H1 (cell line): ENCODE data around the gene TMED3. TPM values are rescaled to one million over a fixed set of nuclear protein-coding genes. Genes with fewer than 3 reads are reported as not detected.

Source experiments
- CTCF ChIA-PET: fragments of 300-600 bp; sonication (Branson Sonifier 250); formaldehyde crosslinking; loops from one replicate; lab custom pipeline; 2021; ENCODE audit not compliant: partially characterized antibody; lab: Charles Lee
- POLR2A ChIA-PET: fragments of 300-600 bp; sonication (Branson Sonifier 250); formaldehyde crosslinking; loops from one replicate; lab custom pipeline; 2021; ENCODE audit warnings: inconsistent platforms; ENCODE audit not compliant: partially characterized antibody; lab: Charles Lee
- DNase-seq, 2 experiments: peaks; one replicate each; pipeline versions ENCODE4 v3.0.0 to v3.0.0-alpha.2; 2010 to 2022; ENCODE audit warnings: low spot score in 2 of 2, low read depth in 1 of 2, mixed read lengths in 1 of 2
- FAIRE-seq: peaks from 2 replicates; lab custom pipeline; 2011; peaks lifted over from hg19 to GRCh38; lab: Jason Lieb, UNC
- H2AFZ ChIP-seq: 2 replicates; pipeline ENCODE4 v1.8.1; 2012; ENCODE audit warnings: low read length, inconsistent platforms
- H2AK5ac ChIP-seq: 2 replicates; pipeline ENCODE4 v1.6.1; 2013; ENCODE audit warnings: low read depth, low read length
- H2BK120ac ChIP-seq: replicated peaks from 2 replicates; pipeline ENCODE3; 2013; ENCODE audit warnings: low read depth, low read length, inconsistent platforms
- H2BK12ac ChIP-seq: 2 replicates; pipeline ENCODE4 v1.6.1; 2013; ENCODE audit warnings: low read depth, low read length
- H2BK15ac ChIP-seq: 2 replicates; pipeline ENCODE4 v1.6.1; 2013; ENCODE audit warnings: low read length
- H2BK20ac ChIP-seq: 2 replicates; pipeline ENCODE4 v1.6.1; 2013; ENCODE audit warnings: low read length
- H2BK5ac ChIP-seq: 2 replicates; pipeline ENCODE4 v1.6.1; 2013; ENCODE audit warnings: low read depth, low read length
- H3K14ac ChIP-seq: 2 replicates; pipeline ENCODE4 v1.6.1; 2013; ENCODE audit warnings: inconsistent platforms; ENCODE audit not compliant: insufficient read length
- H3K18ac ChIP-seq: 2 replicates; pipeline ENCODE4 v1.6.1; 2013; ENCODE audit warnings: low read length; ENCODE audit errors: extremely low read depth
- H3K23ac ChIP-seq: 2 replicates; pipeline ENCODE4 v1.6.1; 2013; ENCODE audit warnings: inconsistent platforms; ENCODE audit not compliant: insufficient read length
- H3K23me2 ChIP-seq: 2 replicates; pipeline ENCODE4 v1.6.1; 2013; ENCODE audit warnings: low read depth, low read length
- H3K27ac ChIP-seq: 2 replicates; pipeline ENCODE4 v1.6.1; 2011; ENCODE audit warnings: low read depth, low read length, inconsistent platforms
- H3K27me3 ChIP-seq, 4 experiments: replicated peaks in 1 of 4; 1 replicate in 1 of 4; 2 replicates in 3 of 4; pipeline versions ENCODE4 v1.6.1 to v1.8.1; 2011 to 2013; ENCODE audit warnings: low read length in 3 of 4, mild to moderate bottlenecking in 3 of 4, inconsistent platforms in 2 of 4, mixed read lengths in 2 of 4, moderate library complexity in 1 of 4; ENCODE audit not compliant: control insufficient read depth in 3 of 4, insufficient read depth in 3 of 4; ENCODE audit errors: extremely low read depth in 1 of 4
- H3K36me3 ChIP-seq, 4 experiments: 2 replicates each; pipeline versions ENCODE4 v1.6.1 to v1.8.1; 2011 to 2013; ENCODE audit warnings: mild to moderate bottlenecking in 4 of 4, low read length in 3 of 4, moderate library complexity in 2 of 4, control low read depth in 1 of 4, inconsistent platforms in 1 of 4; ENCODE audit not compliant: insufficient read depth in 4 of 4, control insufficient read depth in 2 of 4
- H3K4ac ChIP-seq: replicated peaks from 2 replicates; pipeline ENCODE3; 2013; ENCODE audit warnings: low read length, low read depth, mixed read lengths, inconsistent platforms; ENCODE audit not compliant: insufficient read length
- H3K4me1 ChIP-seq, 4 experiments: replicated peaks in 1 of 4; 1 replicate in 1 of 4; 2 replicates in 3 of 4; pipeline versions ENCODE4 v1.6.1 to v1.8.1; 2011 to 2013; ENCODE audit warnings: low read length in 3 of 4, inconsistent platforms in 2 of 4, mixed read lengths in 1 of 4; ENCODE audit not compliant: insufficient read depth in 4 of 4, control insufficient read depth in 3 of 4
- H3K4me2 ChIP-seq, 2 experiments: 2 replicates each; pipeline versions ENCODE4 v1.6.1 to v1.8.1; 2011 to 2013; ENCODE audit warnings: low read depth in 2 of 2, low read length in 2 of 2, control low read depth in 1 of 2, inconsistent platforms in 1 of 2, mild to moderate bottlenecking in 1 of 2; ENCODE audit not compliant: insufficient read depth in 1 of 2
- H3K4me3 ChIP-seq, 4 experiments: fragments of 200-600, 300-600 bp in 1 of 4; sonication (generic), shearing (Covaris generic), sonication (Bioruptor Twin) in 1 of 4; 2 replicates each; pipeline versions ENCODE4 v1.5.1 to v1.8.1; 2011 to 2016; ENCODE audit warnings: low read length in 4 of 4, low read depth in 3 of 4, control low read depth in 2 of 4, inconsistent platforms in 2 of 4, mild to moderate bottlenecking in 2 of 4, mixed read lengths in 1 of 4, moderate library complexity in 1 of 4; ENCODE audit not compliant: insufficient read depth in 2 of 4; ENCODE audit errors: extremely low read depth in 1 of 4
- H3K56ac ChIP-seq: replicated peaks from 2 replicates; pipeline ENCODE3; 2013; ENCODE audit warnings: low read depth, mild to moderate bottlenecking, mixed read lengths, low read length, inconsistent platforms; ENCODE audit not compliant: insufficient read length
- H3K79me1 ChIP-seq: 2 replicates; pipeline ENCODE4 v1.6.1; 2013; ENCODE audit warnings: low read depth, low read length, control low read depth
- H3K79me2 ChIP-seq, 2 experiments: 2 replicates each; pipeline versions ENCODE4 v1.6.1 to v1.8.1; 2012 to 2013; ENCODE audit warnings: low read length in 2 of 2, mild to moderate bottlenecking in 2 of 2, inconsistent platforms in 1 of 2; ENCODE audit not compliant: insufficient read depth in 2 of 2, control insufficient read depth in 1 of 2
- H3K9ac ChIP-seq, 4 experiments: replicated peaks in 1 of 4; 1 replicate in 1 of 4; 2 replicates in 3 of 4; pipeline versions ENCODE4 v1.6.1 to v1.8.1; 2011 to 2013; ENCODE audit warnings: low read depth in 3 of 4, low read length in 3 of 4, control low read depth in 2 of 4, mild to moderate bottlenecking in 2 of 4, moderate library complexity in 2 of 4, inconsistent platforms in 1 of 4; ENCODE audit errors: extremely low read depth in 1 of 4
- H3K9me3 ChIP-seq, 2 experiments: 2 replicates each; pipeline versions ENCODE4 v1.6.1 to v1.8.1; 2012 to 2013; ENCODE audit warnings: mild to moderate bottlenecking in 2 of 2, moderate library complexity in 2 of 2, control low read depth in 1 of 2, inconsistent platforms in 1 of 2, low read depth in 1 of 2, low read length in 1 of 2, mixed read lengths in 1 of 2; ENCODE audit not compliant: insufficient read depth in 2 of 2
- H4K20me1 ChIP-seq, 2 experiments: replicated peaks in 1 of 2; 2 replicates each; pipeline versions ENCODE3 to v1.8.1; 2011 to 2013; ENCODE audit warnings: inconsistent platforms in 2 of 2, low read length in 2 of 2, mild to moderate bottlenecking in 1 of 2; ENCODE audit not compliant: insufficient read depth in 2 of 2, control insufficient read depth in 1 of 2
- H4K5ac ChIP-seq: 2 replicates; pipeline ENCODE4 v1.6.1; 2013; ENCODE audit warnings: low read length, low read depth, mixed read lengths, inconsistent platforms; ENCODE audit not compliant: insufficient read length
- H4K8ac ChIP-seq: 2 replicates; pipeline ENCODE4 v1.8.0; 2013; ENCODE audit warnings: mild to moderate bottlenecking, moderate library complexity, low read length, inconsistent platforms; ENCODE audit not compliant: insufficient read depth; ENCODE audit errors: extremely low read depth
- H4K91ac ChIP-seq: replicated peaks from 2 replicates; pipeline ENCODE3; 2013; ENCODE audit warnings: low read length, mixed read lengths, inconsistent platforms; ENCODE audit not compliant: insufficient read length
- CHD2 ChIP-seq: IDR thresholded peaks from 2 replicates; pipeline ENCODE4 v1.6.1; 2012; ENCODE audit warnings: low read length, improper control_type of control experiment
- KDM1A ChIP-seq: fragments of 200-600, 300-600 bp; sonication (generic); IDR thresholded peaks from 2 replicates; pipeline ENCODE4 v1.7.1; 2016; ENCODE audit warnings: mild to moderate bottlenecking, low read length, borderline replicate concordance
- WGBS, 2 experiments: shearing (Covaris generic) in 1 of 2; methylation state at CpG; one replicate each; pipeline versions ENCODE4 v1.1.6 to v1.1.7; 2013 to 2015; ENCODE audit warnings: low lambda C conversion rate in 2 of 2, mixed read lengths in 2 of 2, inconsistent platforms in 1 of 2, low coverage in 1 of 2, missing lambda C conversion rate in 1 of 2; ENCODE audit not compliant: insufficient replicate concordance in 2 of 2, insufficient coverage in 1 of 2, insufficient read length in 1 of 2; ENCODE audit errors: extremely low coverage in 1 of 2, missing lambda C conversion rate in 1 of 2; 5-methylcytosine and 5-hydroxymethylcytosine counted together
- polyA plus RNA-seq, 7 experiments: library from polyadenylated mRNA; depleted of rRNA in 3 of 7; stranded (reverse) in 5 of 7; unstranded in 2 of 7; fragments of >200 nt in 5 of 7; fragments of 200-250 nt in 2 of 7; gene quantifications; 1 replicate in 5 of 7; 2 replicates in 1 of 7; 4 replicates in 1 of 7; pipeline versions ENCODE4 v1.2.1 to v1.2.3, GENCODE V29; 2011 to 2013; ENCODE audit warnings: missing spikeins in 2 of 7, mixed read lengths in 2 of 7
- total RNA-seq: library from RNA; stranded (reverse); fragmentation: NEBNext Ultra II Directional; extraction: Animal tissue kit (Norgen Biotek cat#: 25700); gene quantifications from 2 replicates; pipeline ENCODE4 v1.2.1, GENCODE V29; 2021

Gene TMED3
- total and polyA plus RNA-seq, 2 of the 8 experiments (the other 6 are each of a cell fraction or from before 2014, with no cell fraction given), result 50.2 to 110 TPM

DNA sequence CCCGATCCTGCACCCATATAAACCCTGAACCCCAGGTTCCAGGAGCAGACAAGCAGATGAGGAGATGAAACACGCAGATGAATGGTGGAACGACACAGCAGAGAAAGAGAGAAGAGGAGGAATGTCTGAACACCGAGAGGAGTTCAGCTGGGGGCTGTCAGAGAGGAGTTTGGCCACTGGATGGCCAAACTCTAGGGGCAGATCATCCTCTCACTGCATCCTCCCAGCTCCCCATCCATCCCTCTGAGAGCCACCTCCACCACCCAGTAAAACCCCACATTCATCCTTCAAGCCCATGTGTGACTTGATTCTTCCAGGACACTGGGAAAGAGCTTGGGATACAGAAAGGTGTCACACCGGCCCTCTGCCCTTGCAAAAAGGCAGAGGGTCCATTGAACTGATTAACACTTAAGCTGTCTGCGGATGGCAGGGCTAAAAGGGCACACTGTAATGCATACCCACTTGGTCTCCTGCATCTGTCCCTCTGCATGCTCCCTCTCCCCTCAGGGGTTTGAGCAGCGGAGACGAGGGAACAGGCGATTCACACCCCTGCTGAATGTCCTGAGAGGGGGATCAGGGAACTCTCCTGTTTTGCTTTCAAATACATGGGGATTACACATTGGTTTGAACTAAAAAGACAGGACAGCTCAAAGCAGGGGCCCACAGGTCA, 53.8 kb downstream of the TMED3 start:
- H3K18ac ChIP-seq, result no peak overlapping the region
- H2BK20ac ChIP-seq, result no peak overlapping the region
- no peak overlapping the region; a peak in 1 of 4 replicates for H3K4me2 ChIP-seq
- no peak overlapping the region for H2BK15ac ChIP-seq
- no peak overlapping the region; the same call in 1 of the 2 replicates for H4K8ac ChIP-seq
- FAIRE-seq (no peak), DNase-seq (no peak)
- H3K27me3 ChIP-seq, result no peaks in the 10 kb centered on the region; a peak in 1 of 7 replicates
- no peak overlapping the region for H3K14ac ChIP-seq
- H3K9ac ChIP-seq, result no peak overlapping the region; a peak in 1 of 7 replicates
- no peaks in the 10 kb centered on the region for H3K23me2 ChIP-seq
- no peak overlapping the region for H3K4me3 ChIP-seq
- no peaks in the 10 kb centered on the region for H3K36me3 ChIP-seq
- H2BK12ac ChIP-seq, result no peak overlapping the region
- no peak overlapping the region for H3K27ac ChIP-seq
- H3K56ac ChIP-seq, result no peak overlapping the region
- H4K5ac ChIP-seq, result no peak overlapping the region
- no peak overlapping the region for H3K23ac ChIP-seq
- no peaks in the 10 kb centered on the region for H3K79me2 ChIP-seq
- no peak overlapping the region for H3K4ac ChIP-seq
- no peak overlapping the region for H2BK5ac ChIP-seq
- peaks cover 0 to 7% (median 3%) of the 10 kb centered on the region in 4 experiments; a peak in 5 of 7 replicates for H3K4me1 ChIP-seq
- POLR2A ChIA-PET, result no interaction called here
- no peaks in the 10 kb centered on the region for H3K79me1 ChIP-seq
- CTCF ChIA-PET, result interaction anchor here (0.6 to 5.1 kb wide), 19 partner anchors 9 to 854 kb away, joined by 3 to 28 read pairs (median 3); no protein-coding TSS in a partner anchor
- no peak overlapping the region for H2AFZ ChIP-seq
- 83% methylated on average over 8 of the region's 9 CpGs; no CpG with 5 or more reads in 1 of the 2 experiments for WGBS, 2 experiments
- no peak overlapping the region for H2BK120ac ChIP-seq
- no peaks in the 10 kb centered on the region for H4K20me1 ChIP-seq
- H2AK5ac ChIP-seq, result no peak overlapping the region
- no peaks in the 10 kb centered on the region for H3K9me3 ChIP-seq
- peak overlapping the region; percentile 30 for H4K91ac ChIP-seq
- TF ChIP-seq CHD2 (no peak), KDM1A (no peak)
